HG02973 (cell line): ENCODE results near the gene USP38.
"Not testable (repeated sequence)": the region's sequence is repeated elsewhere in the genome, so short reads cannot be mapped to it uniquely, and the experiment has no call there.

Experiments
- ATAC-seq: cut with Tn5 transposase; IDR thresholded peaks from one replicate; pipeline ENCODE4 v1.9.1; 2021; ENCODE audit warnings: moderate library complexity; ENCODE audit not compliant: unreplicated experiment

USP38 gene

GRCh38 chr4:143262838-143263237, 78.1 kb downstream of the USP38 start:
- no peak for ATAC-seq

GRCh38 chr4:143267690-143268089, 83.0 kb downstream of the USP38 start:
- not testable (repeated sequence) for ATAC-seq

GRCh38 chr4:143270256-143270838, 85.6 kb downstream of the USP38 start:
- no peak for ATAC-seq
